Immature natural killer cell (primary cell): ENCODE data around the gene PLIN3. TPM values are rescaled to one million over a fixed set of nuclear protein-coding genes. Genes with fewer than 3 reads are reported as not detected.

Experiments used
- DNase-seq, 3 donors: peaks; one replicate each; pipeline ENCODE4 v3.0.0; 2022; ENCODE audit warnings: mixed read lengths in 1 of 3
- H3K27ac Mint-ChIP-seq, 6 donors: one replicate each; pipeline ENCODE4 v1.8.0; 2020; ENCODE audit warnings: mixed read lengths in 6 of 6, mild to moderate bottlenecking in 5 of 6, inconsistent platforms in 4 of 6, moderate library complexity in 3 of 6
- H3K27me3 Mint-ChIP-seq, 3 donors: one replicate each; pipeline ENCODE4 v1.8.0; 2020 to 2021; ENCODE audit warnings: low read depth in 3 of 3, mild to moderate bottlenecking in 3 of 3, mixed read lengths in 3 of 3, moderate library complexity in 3 of 3, inconsistent platforms in 1 of 3
- H3K36me3 Mint-ChIP-seq, 3 donors: one replicate each; pipeline ENCODE4 v1.8.0; 2020; ENCODE audit warnings: mixed read lengths in 3 of 3, inconsistent platforms in 2 of 3, mild to moderate bottlenecking in 2 of 3
- H3K4me1 Mint-ChIP-seq, 2 donors: one replicate each; pipeline ENCODE4 v1.8.0; 2020; ENCODE audit warnings: inconsistent platforms in 2 of 2, mild to moderate bottlenecking in 2 of 2, mixed read lengths in 2 of 2, moderate library complexity in 1 of 2
- H3K4me3 Mint-ChIP-seq, 5 donors: one replicate each; pipeline ENCODE4 v1.8.0; 2020; ENCODE audit warnings: mild to moderate bottlenecking in 5 of 5, mixed read lengths in 5 of 5, inconsistent platforms in 3 of 5, moderate library complexity in 3 of 5
- H3K9me3 Mint-ChIP-seq, 6 donors: one replicate each; pipeline ENCODE4 v1.8.0; 2020; ENCODE audit warnings: mild to moderate bottlenecking in 6 of 6, mixed read lengths in 6 of 6, inconsistent platforms in 4 of 6, moderate library complexity in 3 of 6
- polyA plus RNA-seq, 3 donors: library from polyadenylated mRNA; unstranded; fragments of 300-500 nt; fragmentation: Illumina TruSeq; gene quantifications; one replicate each; pipeline ENCODE4 v1.2.3, GENCODE V29; 2021

PLIN3 gene
- 10 to 100 TPM; 28.0 to 41.9 (median 32.2) TPM for polyA plus RNA-seq

DNA sequence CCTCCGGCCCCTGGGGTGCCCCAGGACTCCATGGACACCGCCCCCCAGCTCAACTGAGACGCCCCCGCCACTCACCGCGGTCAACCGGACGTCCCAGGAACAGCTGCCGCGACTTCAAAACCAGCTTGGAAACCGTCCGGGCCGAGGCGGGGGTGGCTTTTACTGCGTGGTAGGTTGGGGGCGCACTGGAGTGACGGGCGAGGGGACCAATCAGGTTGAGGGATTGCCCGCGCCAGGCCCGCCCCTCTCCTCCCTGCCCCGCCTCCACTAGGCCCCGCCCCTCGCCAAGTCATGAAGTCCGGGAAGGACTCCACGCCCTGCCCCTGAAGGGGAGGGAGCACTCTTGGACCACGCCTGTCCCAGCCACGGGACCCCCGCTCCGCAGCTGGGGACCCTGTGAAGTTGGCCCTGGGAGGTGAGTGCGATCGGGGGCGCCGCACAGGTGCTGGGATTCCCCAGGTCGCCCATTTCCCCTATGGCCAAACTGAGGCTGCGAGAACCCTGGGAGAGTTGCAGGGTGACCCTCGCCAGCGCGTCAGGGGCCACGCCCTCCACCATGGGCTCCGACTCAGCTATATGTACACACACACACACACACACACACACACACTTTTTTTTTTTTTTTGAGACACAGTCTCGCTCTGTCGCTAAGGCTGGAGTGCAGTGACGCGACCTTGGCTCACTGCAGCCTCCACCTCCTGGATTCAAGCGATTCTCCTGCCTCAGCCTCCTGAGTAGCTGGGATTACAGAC lies at the start of gene PLIN3:
Gene PLIN3, minus strand, starts transcription at position 134 of the 752 bp plus-strand sequence. CDS start 6,273 bp downstream, outside the sequence.
- peak within 1 kb of the TSS; percentile 43 to 84 (median 61) for H3K27ac Mint-ChIP-seq
- H3K9me3 Mint-ChIP-seq, result no peaks in the 10 kb centered on the region
- peak; percentile 81 to 83 (median 82) for DNase-seq
- H3K4me3 Mint-ChIP-seq, result peak within 1 kb of the TSS; percentile 75 to 86 (median 81)
- H3K36me3 Mint-ChIP-seq, result no peaks in the 10 kb centered on the region
- H3K4me1 Mint-ChIP-seq, result peaks cover 14 to 18% of the 10 kb centered on the region in 2 donors
- H3K27me3 Mint-ChIP-seq, result peaks cover 2 to 4% (median 3%) of the 10 kb centered on the region in 3 donors

GRCh38 chr19:4916292-4917082 lies 49.0 kb upstream of the PLIN3 start:
- peak; percentile 59 to 63 (median 60) for DNase-seq
- Mint-ChIP-seq H3K27ac (peak overlapping the region; percentile 97 to 100 (median 98)), H3K27me3 (peaks cover 4 to 17% (median 5%) of the 10 kb centered on the region in 3 donors), H3K4me3 (peak overlapping the region; percentile 95 to 100 (median 99)), H3K9me3 (no peaks in the 10 kb centered on the region), H3K36me3 (no peaks in the 10 kb centered on the region), H3K4me1 (peaks cover 55 to 56% of the 10 kb centered on the region in 2 donors)

DNA sequence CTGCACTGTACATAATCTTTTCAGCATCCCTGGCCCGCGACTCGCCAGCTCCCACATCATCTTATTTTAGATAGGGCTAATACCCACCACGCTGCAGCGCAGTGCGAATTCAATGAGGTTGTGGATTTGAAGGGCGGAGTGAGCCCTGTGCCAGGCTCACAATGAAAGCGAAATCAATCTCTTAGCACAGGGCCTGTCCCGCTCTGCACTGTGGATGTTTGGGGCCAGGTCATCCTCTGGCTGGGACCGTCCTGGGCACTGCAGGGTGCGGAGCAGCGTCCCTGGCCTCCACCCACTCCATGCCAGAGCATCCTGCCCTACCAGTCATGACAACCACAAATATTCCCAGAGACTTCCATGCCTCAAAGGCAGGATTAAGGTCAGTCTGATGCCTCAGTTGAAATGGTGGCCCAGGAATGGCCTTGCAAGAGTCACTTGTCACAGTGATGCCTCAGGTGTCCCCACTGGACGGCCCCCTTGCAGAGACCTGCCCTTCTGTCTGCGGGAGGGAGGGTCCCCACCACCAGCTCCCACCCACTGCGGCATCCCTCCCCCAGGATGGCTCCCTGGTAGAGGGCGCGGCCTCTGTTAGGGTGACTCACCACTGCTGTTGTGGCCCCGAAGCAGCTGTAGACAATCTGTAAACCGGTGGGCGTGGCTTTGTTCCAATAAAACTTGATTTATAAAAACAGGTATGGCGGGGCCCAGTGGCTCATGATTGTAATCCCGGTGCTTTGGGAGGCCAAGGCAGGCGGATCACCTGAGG lies 47.5 kb upstream of the PLIN3 start:
- peak overlapping the region; percentile 95 to 100 (median 99) for H3K4me3 Mint-ChIP-seq
- no peaks in the 10 kb centered on the region for H3K9me3 Mint-ChIP-seq
- peak; percentile 47 to 60 (median 57) for DNase-seq
- H3K27me3 Mint-ChIP-seq, result peaks cover 4 to 17% (median 5%) of the 10 kb centered on the region in 3 donors
- peak overlapping the region; percentile 97 to 100 (median 98) for H3K27ac Mint-ChIP-seq
- H3K36me3 Mint-ChIP-seq, result no peaks in the 10 kb centered on the region
- H3K4me1 Mint-ChIP-seq, result peaks cover 68% of the 10 kb centered on the region in 2 donors

DNA sequence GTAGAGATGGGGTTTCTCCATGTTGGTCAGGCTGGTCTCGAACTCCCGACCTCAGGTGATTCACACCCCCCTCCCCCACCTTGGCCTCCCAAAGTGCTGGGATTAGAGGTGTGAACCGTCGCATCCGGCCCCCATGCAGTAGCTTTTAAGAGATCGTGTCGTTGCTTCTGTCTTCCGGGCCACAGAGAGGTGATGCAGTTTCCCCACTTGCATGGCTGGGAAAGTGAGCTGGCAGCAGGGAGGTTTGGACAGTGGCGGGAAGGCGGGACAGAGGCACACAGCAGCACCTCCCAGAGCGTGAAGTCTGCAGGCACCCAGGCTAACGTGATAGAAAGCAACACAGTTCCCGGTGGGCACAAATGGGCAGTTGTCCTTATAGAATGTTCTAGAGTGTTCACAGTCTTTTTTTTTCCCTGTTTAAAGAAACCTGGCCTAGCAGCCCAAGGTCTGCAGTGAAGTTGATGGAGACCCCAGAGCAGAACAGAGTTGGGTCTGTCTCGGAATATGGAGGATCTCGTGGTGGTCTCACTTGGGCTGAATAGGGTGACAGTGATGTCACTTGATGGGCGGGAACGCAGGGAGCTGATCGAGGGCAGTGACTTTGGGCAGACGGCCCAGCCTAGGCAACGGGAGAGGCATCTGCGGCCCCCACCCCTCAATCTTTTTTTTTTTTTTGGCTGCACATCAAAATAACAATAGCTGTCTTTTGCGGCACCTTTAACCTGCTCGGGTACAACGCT lies 46.7 kb upstream of the PLIN3 start:
- Mint-ChIP-seq H3K27me3 (peaks cover 4 to 17% (median 5%) of the 10 kb centered on the region in 3 donors), H3K36me3 (no peaks in the 10 kb centered on the region), H3K27ac (peak overlapping the region; percentile 97 to 100 (median 98)), H3K9me3 (no peaks in the 10 kb centered on the region), H3K4me1 (peaks cover 68% of the 10 kb centered on the region in 2 donors), H3K4me3 (peak overlapping the region; percentile 95 to 100 (median 99))
- DNase-seq, result peak; percentile 16 to 46 (median 22)

DNA sequence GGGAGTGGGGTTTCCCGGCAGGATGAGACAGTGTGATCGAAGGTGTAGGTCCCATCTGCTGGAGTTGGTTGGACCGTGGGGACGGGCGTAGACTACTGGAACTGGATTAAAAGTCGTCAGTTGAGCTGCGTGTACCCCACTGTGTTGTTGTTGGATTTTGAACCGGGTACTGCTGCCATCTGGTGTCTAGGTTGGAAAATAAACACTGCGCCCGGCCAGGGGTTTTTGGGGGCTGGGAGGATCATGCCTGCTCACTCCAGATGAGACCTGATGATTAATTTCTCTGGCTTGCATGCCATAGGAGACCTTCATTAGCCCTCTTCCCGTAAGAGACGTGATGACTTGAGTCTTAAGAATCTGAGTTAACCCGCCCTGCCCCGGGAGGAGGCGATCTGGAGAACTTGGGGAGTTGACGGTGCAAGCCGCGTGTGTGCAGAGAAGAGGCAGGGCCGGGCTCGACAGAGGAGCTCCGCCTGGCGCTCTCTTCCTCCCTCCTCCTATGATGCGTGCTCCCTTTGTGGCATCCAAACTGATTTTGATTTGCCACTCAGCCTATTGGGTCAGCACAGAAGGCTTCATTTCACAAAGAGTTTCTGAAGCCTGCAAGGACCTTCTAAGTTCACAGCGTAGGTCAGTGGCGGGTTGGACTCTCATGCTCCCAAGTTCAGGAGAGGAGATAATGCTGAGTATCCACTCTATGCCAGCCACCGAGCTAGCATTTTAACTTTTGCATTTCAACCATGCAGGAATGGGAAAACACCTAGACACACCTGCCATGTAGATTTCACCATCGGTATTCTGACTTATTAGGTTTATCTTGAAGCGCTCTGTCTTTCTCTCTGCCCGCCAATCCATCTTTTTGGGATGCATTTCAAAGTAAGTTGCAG lies 44.6 kb upstream of the PLIN3 start:
- H3K9me3 Mint-ChIP-seq, result no peaks in the 10 kb centered on the region

GRCh38 chr19:4911314-4911713 lies 43.8 kb upstream of the PLIN3 start:
- no peak for DNase-seq
- no peaks in the 10 kb centered on the region for H3K36me3 Mint-ChIP-seq
- H3K4me3 Mint-ChIP-seq, result peak overlapping the region; percentile 80 to 100 (median 90)
- peaks cover 68 to 69% of the 10 kb centered on the region in 2 donors for H3K4me1 Mint-ChIP-seq
- no peaks in the 10 kb centered on the region for H3K9me3 Mint-ChIP-seq
- H3K27ac Mint-ChIP-seq, result peak overlapping the region; percentile 58 to 88 (median 76)
- peaks cover 1 to 12% (median 4%) of the 10 kb centered on the region in 3 donors for H3K27me3 Mint-ChIP-seq

More for the DNA sequence above, 44.6 kb upstream of the PLIN3 start:
- Mint-ChIP-seq H3K27me3 (peaks cover 4 to 16% (median 5%) of the 10 kb centered on the region in 3 donors), H3K4me3 (peak overlapping the region; percentile 80 to 100 (median 90)), H3K27ac (peak overlapping the region; percentile 58 to 88 (median 78)), H3K4me1 (peaks cover 73 to 76% of the 10 kb centered on the region in 2 donors), H3K36me3 (no peaks in the 10 kb centered on the region)
- peak; percentile 44 to 57 (median 44) for DNase-seq

DNA sequence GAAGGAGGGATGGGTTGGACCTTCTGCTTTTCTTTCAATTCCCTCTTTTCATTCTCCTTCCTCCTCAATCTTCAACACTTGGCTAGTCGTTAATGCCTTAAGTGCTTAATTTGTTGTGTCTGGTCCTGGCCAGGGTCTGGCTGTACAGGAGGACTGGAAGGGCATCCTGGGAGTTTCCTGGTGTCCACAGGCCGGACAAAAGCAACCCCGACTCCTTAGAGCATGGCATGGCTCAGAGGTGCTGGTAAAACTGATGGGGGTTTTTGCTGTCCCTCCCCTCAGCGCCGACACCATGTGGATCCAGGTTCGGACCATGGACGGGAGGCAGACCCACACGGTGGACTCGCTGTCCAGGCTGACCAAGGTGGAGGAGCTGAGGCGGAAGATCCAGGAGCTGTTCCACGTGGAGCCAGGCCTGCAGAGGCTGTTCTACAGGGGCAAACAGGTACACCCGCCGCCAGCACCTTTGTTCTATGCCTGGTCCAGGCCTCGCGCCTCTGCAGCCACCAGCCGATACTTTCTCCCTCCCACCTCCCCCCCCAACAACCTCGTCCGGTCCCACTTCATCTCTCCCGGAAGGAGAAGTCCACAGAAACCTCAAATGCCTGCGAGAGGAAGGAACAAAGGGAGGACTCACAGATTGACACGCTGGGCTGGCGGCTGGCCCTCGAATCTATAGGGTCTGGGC lies 43.3 kb upstream of the PLIN3 start:
- peaks cover 0 to 7% (median 4%) of the 10 kb centered on the region in 3 donors for H3K27me3 Mint-ChIP-seq
- no peaks in the 10 kb centered on the region for H3K36me3 Mint-ChIP-seq
- H3K9me3 Mint-ChIP-seq, result no peaks in the 10 kb centered on the region
- peak overlapping the region in 5 of 6 donors; percentile 28 to 88 (median 76) for H3K27ac Mint-ChIP-seq
- H3K4me1 Mint-ChIP-seq, result peaks cover 63% of the 10 kb centered on the region in 2 donors
- H3K4me3 Mint-ChIP-seq, result peak overlapping the region; percentile 80 to 100 (median 90)
- peak in 2 of 3 donors; percentile 10 to 24 for DNase-seq

DNA sequence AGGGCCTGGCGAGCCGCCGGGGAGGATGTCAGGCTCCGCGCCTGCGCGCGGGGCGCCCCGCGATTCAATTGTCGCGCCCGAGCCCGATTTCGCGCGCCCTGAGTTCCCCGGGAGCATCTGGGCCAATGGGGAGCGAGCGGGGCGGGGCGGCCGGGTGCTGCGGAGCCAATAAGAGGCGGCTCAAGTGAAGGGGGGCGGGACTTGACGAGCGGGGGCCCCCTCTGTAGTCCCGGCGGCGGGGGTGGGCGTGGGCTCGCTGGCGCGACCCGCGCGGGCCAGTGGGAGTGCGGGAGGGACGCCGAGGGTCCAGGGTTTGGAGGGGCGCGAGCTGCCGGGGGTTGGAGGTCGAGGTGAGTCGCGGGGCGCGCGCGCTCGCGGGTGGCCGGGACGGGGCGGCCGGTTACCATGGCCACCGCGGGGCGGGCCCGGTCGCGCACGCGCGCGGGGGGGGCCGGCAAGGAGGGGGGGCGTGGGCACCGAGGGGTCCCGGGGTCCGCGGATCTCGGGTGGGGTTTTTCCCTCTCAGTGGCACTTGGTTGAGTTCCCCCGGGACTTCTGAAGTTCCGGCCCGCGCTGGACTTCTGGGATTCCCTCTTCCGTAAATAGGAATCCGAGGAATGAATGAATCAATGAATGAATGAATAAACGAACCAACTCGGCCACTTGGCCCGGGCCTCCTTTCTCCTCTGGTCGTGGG lies 42.6 kb upstream of the PLIN3 start:
- Mint-ChIP-seq H3K4me1 (peaks cover 56 to 57% of the 10 kb centered on the region in 2 donors), H3K27me3 (peaks cover 0 to 6% (median 4%) of the 10 kb centered on the region in 3 donors), H3K27ac (peak overlapping the region in 2 of 6 donors; percentile 28 to 53), H3K36me3 (no peaks in the 10 kb centered on the region), H3K4me3 (peak overlapping the region; percentile 80 to 100 (median 90)), H3K9me3 (no peaks in the 10 kb centered on the region)
- DNase-seq, result peak; percentile 89 to 92 (median 91)

DNA sequence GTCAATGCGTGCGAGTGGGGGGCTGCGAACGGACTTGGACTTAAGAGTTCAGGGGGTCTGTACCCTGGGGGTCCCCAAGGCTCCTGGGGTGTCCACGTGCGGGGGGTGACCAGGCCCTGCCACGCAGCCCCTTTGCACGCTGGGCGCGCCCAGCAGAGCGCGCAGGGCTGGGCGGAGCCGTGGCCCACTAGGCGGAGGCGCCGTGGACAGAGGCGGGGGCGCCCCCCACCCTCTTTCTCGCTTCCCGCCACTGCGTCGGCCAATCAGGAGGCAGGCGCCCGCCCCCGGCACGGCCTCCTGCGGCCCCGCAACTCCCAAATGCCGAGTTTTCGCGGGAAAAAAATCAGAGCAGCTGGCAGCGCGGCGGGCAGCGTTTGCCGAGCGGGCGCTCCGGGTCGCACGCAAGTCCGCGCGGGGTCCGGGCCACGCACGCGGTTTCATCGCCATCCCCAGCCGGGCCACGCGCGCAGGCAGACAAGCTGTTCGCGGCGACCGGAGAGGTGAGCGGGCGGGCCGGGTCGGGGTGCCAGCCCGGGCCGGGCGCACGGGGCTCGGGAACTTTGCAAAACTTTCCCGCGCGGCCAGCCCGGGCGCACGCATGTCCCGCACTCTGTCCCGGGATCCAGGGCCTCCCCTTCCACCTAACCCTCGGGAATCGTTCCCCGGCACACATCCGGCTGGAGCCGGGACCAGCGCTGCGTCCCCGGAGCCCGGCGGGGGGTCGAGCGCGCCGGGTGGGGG lies 41.9 kb upstream of the PLIN3 start, which contains the start of gene UHRF1:
Gene UHRF1, plus strand, starts transcription at position 346 of the 741 bp plus-strand sequence. CDS start 1,385 bp downstream, outside the sequence.
- Mint-ChIP-seq H3K4me1 (peaks cover 49 to 52% of the 10 kb centered on the region in 2 donors), H3K27me3 (peaks cover 0 to 6% (median 4%) of the 10 kb centered on the region in 3 donors), H3K36me3 (no peaks in the 10 kb centered on the region), H3K4me3 (peak within 1 kb of the TSS; percentile 80 to 100 (median 90)), H3K27ac (peak within 1 kb of the TSS in 2 of 6 donors; percentile 28 to 53), H3K9me3 (no peaks in the 10 kb centered on the region)
- no peak for DNase-seq

DNA sequence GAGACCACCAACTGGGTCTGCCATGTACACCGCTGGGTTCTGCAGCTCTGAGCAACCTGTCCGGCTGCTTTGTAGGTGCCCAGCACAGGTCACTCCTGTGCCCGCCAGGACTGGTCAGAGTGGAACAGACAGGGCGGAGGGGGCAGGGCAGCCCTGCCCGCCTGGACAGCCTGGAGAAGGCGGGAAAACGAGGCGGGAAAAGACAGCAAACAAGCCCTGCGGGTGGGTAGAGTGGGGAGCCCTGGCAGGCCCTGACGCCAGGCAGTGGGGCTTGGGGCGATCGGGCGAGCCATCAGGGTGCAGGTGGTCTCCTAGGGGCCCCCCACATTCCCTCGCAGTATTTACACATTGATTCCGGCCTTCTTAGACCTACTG lies 41.3 kb upstream of the PLIN3 start:
- H3K9me3 Mint-ChIP-seq, result no peaks in the 10 kb centered on the region
- peaks cover 44 to 47% of the 10 kb centered on the region in 2 donors for H3K4me1 Mint-ChIP-seq
- H3K27me3 Mint-ChIP-seq, result peaks cover 0 to under 1% (median under 1%) of the 10 kb centered on the region in 3 donors
- no peak overlapping the region for H3K27ac Mint-ChIP-seq
- peak overlapping the region; percentile 46 to 73 (median 56) for H3K4me3 Mint-ChIP-seq
- DNase-seq, result no peak
- no peaks in the 10 kb centered on the region for H3K36me3 Mint-ChIP-seq
